Keratinocyte (primary cell): ENCODE data around the gene ETNK1.

Experiments
- EZH2 ChIP-seq: IDR thresholded peaks from one replicate; pipeline ENCODE4 v1.6.1; 2012; ENCODE audit warnings: inconsistent platforms, mild to moderate bottlenecking, low read length, moderate library complexity
- TF ChIP-seq, protein P1 (sequence below), 3 experiments: IDR thresholded peaks in 1 of 3; conservative IDR thresholded peaks in 1 of 3; optimal IDR thresholded peaks in 1 of 3; 2 replicates in 2 of 3; 3 replicates in 1 of 3; pipeline versions ENCODE3 to v1.5.1; 2011; ENCODE audit warnings: low read length in 3 of 3, mild to moderate bottlenecking in 3 of 3, moderate library complexity in 2 of 3, control low read depth in 1 of 3, inconsistent platforms in 1 of 3; ENCODE audit not compliant: insufficient read depth in 2 of 3; ENCODE audit errors: extremely low read depth in 1 of 3

DNA sequence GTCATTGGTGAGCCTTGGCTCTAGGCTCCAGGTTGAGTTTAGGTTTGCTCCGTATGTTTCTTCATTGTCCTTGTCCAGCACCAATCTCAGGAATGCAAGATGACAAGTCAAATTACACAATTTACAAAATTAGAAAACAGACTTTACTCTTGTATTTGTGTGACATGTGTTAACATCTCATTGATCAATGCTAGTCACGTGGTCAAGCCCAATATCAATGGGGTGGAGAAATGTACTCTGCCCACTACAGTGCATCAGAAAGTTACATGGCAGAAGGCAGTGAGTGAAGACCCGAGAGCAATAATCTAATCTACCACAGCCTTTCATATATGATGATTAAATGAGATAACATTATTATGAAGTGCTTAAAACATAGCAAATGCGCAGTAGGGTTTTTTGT is 94.8 kb downstream of the ETNK1 start:
- TF ChIP-seq, protein P1, sequence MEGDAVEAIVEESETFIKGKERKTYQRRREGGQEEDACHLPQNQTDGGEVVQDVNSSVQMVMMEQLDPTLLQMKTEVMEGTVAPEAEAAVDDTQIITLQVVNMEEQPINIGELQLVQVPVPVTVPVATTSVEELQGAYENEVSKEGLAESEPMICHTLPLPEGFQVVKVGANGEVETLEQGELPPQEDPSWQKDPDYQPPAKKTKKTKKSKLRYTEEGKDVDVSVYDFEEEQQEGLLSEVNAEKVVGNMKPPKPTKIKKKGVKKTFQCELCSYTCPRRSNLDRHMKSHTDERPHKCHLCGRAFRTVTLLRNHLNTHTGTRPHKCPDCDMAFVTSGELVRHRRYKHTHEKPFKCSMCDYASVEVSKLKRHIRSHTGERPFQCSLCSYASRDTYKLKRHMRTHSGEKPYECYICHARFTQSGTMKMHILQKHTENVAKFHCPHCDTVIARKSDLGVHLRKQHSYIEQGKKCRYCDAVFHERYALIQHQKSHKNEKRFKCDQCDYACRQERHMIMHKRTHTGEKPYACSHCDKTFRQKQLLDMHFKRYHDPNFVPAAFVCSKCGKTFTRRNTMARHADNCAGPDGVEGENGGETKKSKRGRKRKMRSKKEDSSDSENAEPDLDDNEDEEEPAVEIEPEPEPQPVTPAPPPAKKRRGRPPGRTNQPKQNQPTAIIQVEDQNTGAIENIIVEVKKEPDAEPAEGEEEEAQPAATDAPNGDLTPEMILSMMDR (optimal IDR thresholded peaks at IDR 0.05 in 1 of 3, IDR thresholded peaks at IDR 0.05 in 1 of 3, conservative IDR thresholded peaks at IDR 0.05 in 1 of 3; ENCODE audit: extremely low read depth in 1 of 3, insufficient read depth in 2 of 3, low read length in 3 of 3): no peak
- no peak for TF ChIP-seq EZH2
